ENCODE results near the gene ATP2C1. TPM values are rescaled to one million over a fixed set of nuclear protein-coding genes. Genes with fewer than 3 reads are reported as not detected.

Gene ATP2C1
- total and polyA plus RNA-seq, 2 donors (not counting 1 experiment from before 2014, with no cell fraction given): 23.9 to 59.2 TPM

DNA sequence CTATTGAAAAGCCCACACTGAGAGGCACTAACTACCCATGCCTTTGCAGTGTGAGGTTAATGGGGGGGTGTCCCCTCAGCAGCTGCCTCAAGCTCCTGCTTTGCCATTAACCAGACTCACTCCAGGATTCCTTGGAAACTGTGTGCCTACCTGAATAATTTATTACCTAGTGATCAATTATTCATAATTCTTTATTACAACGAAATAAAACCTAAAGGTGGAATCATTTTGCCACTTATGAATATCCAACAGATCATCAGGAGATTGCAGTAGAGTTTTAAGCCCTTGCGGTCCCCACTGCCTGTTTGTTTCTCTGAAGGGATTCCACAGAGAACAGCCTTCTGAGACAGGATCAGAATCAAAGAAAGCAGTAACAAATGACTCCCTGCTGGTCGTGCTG is 156.1 kb downstream of the ATP2C1 start:
- Histone ChIP-seq H3K79me2 (ENCODE audit: control insufficient read depth, insufficient read depth, low read length) (no peaks in the 10 kb centered on the region), H3K4me2 (replicated peaks; ENCODE audit: low read depth, low read length, poor library complexity, severe bottlenecking) (no peak overlapping the region), H3K4me1 (ENCODE audit: control insufficient read depth in 2 of 2, insufficient read depth in 2 of 2, low read length in 2 of 2) (no peaks in the 10 kb centered on the region), H3K27me3 (replicated peaks in 1 of 4; ENCODE audit: control extremely low read depth in 1 of 4, control insufficient read depth in 3 of 4, insufficient read depth in 4 of 4, low read length in 3 of 4) (no peaks in the 10 kb centered on the region), H3K9me3 (ENCODE audit: control extremely low read depth in 1 of 3, control insufficient read depth in 2 of 3, insufficient read depth in 1 of 3, low read length in 2 of 3) (no peaks in the 10 kb centered on the region), H4K20me1 (ENCODE audit: control insufficient read depth, insufficient read depth, low read length, poor library complexity, severe bottlenecking) (no peaks in the 10 kb centered on the region), H3K27ac (ENCODE audit: low read length in 2 of 2) (no peak overlapping the region), H3K9ac (ENCODE audit: low read length) (no peak overlapping the region), H2AFZ (ENCODE audit: insufficient read depth, low read depth, low read length, poor library complexity, severe bottlenecking) (no peak overlapping the region), H3K4me3 (ENCODE audit: control extremely low read depth in 1 of 5, extremely low read depth in 1 of 5, insufficient read depth in 1 of 5, low read depth in 2 of 5, low read length in 4 of 5) (no peak overlapping the region), H3K36me3 (replicated peaks in 1 of 2; ENCODE audit: control extremely low read depth in 1 of 2, control insufficient read depth in 1 of 2, extremely low read depth in 1 of 2, insufficient read depth in 2 of 2, low read length in 1 of 2) (no peaks in the 10 kb centered on the region)
- intact Hi-C loops (cut with micrococcal nuclease): no loop called here
- Mint-ChIP-seq H3K4me3 (no peak overlapping the region), H3K9me3 (ENCODE audit: insufficient read depth) (no peaks in the 10 kb centered on the region), H3K4me1 (no peaks in the 10 kb centered on the region), H3K27me3 (peaks cover 6% of the 10 kb centered on the region), H3K27ac (no peak overlapping the region)
- ChIA-PET CTCF (no interaction called here), POLR2A (no interaction called here)
- ATAC-seq (ENCODE audit: low read depth) (no peak), DNase-seq (no peak)
- TF ChIP-seq, protein P1, sequence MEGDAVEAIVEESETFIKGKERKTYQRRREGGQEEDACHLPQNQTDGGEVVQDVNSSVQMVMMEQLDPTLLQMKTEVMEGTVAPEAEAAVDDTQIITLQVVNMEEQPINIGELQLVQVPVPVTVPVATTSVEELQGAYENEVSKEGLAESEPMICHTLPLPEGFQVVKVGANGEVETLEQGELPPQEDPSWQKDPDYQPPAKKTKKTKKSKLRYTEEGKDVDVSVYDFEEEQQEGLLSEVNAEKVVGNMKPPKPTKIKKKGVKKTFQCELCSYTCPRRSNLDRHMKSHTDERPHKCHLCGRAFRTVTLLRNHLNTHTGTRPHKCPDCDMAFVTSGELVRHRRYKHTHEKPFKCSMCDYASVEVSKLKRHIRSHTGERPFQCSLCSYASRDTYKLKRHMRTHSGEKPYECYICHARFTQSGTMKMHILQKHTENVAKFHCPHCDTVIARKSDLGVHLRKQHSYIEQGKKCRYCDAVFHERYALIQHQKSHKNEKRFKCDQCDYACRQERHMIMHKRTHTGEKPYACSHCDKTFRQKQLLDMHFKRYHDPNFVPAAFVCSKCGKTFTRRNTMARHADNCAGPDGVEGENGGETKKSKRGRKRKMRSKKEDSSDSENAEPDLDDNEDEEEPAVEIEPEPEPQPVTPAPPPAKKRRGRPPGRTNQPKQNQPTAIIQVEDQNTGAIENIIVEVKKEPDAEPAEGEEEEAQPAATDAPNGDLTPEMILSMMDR (IDR thresholded peaks at IDR 0.05): no peak
- TF ChIP-seq EZH2 (IDR thresholded peaks at IDR 0.05; ENCODE audit: borderline replicate concordance, insufficient read depth, low read depth, low read length, poor library complexity, severe bottlenecking): no peak
- no CpG with 5 or more reads among the region's 3 CpGs for WGBS (ENCODE audit: insufficient coverage)

DNA sequence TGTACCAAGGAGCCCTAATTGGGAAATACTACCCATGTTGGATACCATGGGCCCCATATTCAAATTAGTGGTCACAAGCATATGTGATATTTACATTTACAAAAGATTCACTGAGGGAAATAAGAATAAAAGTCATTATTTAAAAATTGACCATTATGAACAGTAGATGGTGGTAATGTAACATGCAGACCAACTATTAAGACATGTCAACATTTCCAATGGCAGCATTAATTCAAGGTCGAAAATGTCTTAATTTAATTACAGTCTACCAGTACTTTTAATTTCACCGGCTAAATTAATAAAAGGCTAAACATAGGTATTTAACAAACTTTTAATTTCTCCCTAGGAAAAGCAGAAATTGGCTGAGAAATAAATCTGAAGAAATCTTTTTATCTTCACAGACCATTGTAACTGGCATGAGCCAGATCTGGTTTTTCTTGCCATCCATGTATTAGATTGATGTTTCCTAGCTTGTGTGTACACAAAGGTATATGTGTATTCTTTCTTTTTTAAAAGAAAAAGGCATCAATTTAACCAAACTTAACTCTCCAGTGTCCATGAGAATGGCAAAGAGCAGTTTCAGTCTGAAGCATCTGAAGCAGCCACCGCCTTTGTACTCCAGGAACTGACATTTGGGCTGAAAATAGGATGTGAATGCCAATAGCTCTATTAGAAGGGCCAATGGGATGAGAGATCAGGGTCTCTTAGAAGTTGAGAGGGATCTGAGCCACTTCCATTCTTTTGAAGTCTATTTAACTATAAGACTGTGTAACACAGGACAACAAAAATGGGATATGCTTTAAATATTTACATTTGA is 159.4 kb downstream of the ATP2C1 start:
- H3K4me1 Mint-ChIP-seq: no peaks in the 10 kb centered on the region
- H3K27me3 Mint-ChIP-seq: no peaks in the 10 kb centered on the region
- DNase-seq (no peak), ATAC-seq (ENCODE audit: low read depth) (no peak)
- ChIA-PET POLR2A (no interaction called here), CTCF (interaction anchor here (0.7 kb wide), 1 partner anchor 21 kb away, joined by 3 read pairs; no protein-coding TSS in a partner anchor)
- no peaks in the 10 kb centered on the region for H3K36me3 ChIP-seq (replicated peaks in 1 of 2; ENCODE audit: control extremely low read depth in 1 of 2, control insufficient read depth in 1 of 2, extremely low read depth in 1 of 2, insufficient read depth in 2 of 2, low read length in 1 of 2)
- H3K27me3 ChIP-seq (replicated peaks in 1 of 4; ENCODE audit: control extremely low read depth in 1 of 4, control insufficient read depth in 3 of 4, insufficient read depth in 4 of 4, low read length in 3 of 4): no peaks in the 10 kb centered on the region
- no peaks in the 10 kb centered on the region for H4K20me1 ChIP-seq (ENCODE audit: control insufficient read depth, insufficient read depth, low read length, poor library complexity, severe bottlenecking)
- TF ChIP-seq, protein P1 (IDR thresholded peaks at IDR 0.05): no peak
- TF ChIP-seq EZH2 (IDR thresholded peaks at IDR 0.05; ENCODE audit: borderline replicate concordance, insufficient read depth, low read depth, low read length, poor library complexity, severe bottlenecking): no peak
- no peaks in the 10 kb centered on the region for H3K4me1 ChIP-seq (ENCODE audit: control insufficient read depth in 2 of 2, insufficient read depth in 2 of 2, low read length in 2 of 2)
- H2AFZ ChIP-seq (ENCODE audit: insufficient read depth, low read depth, low read length, poor library complexity, severe bottlenecking): no peak overlapping the region
- 100% methylated on average over 1 of the region's 3 CpGs for WGBS (ENCODE audit: insufficient coverage)
- H3K79me2 ChIP-seq (ENCODE audit: control insufficient read depth, insufficient read depth, low read length): no peaks in the 10 kb centered on the region
- H3K4me3 ChIP-seq (ENCODE audit: control extremely low read depth in 1 of 5, extremely low read depth in 1 of 5, insufficient read depth in 1 of 5, low read depth in 2 of 5, low read length in 4 of 5): no peak overlapping the region
- no peak overlapping the region for H3K27ac Mint-ChIP-seq
- H3K9me3 ChIP-seq (ENCODE audit: control extremely low read depth in 1 of 3, control insufficient read depth in 2 of 3, insufficient read depth in 1 of 3, low read length in 2 of 3): no peaks in the 10 kb centered on the region
- H3K9ac ChIP-seq (ENCODE audit: low read length): no peak overlapping the region
- H3K4me3 Mint-ChIP-seq: no peak overlapping the region
- intact Hi-C loops (cut with micrococcal nuclease): no loop called here
- H3K4me2 ChIP-seq (replicated peaks; ENCODE audit: low read depth, low read length, poor library complexity, severe bottlenecking): no peak overlapping the region
- H3K9me3 Mint-ChIP-seq (ENCODE audit: insufficient read depth): no peaks in the 10 kb centered on the region
- no peak overlapping the region for H3K27ac ChIP-seq (ENCODE audit: low read length in 2 of 2)

All from B cell (primary cell).